K562 (cell line): ENCODE results near the gene DPEP2NB. TPM values are rescaled to one million over a fixed set of nuclear protein-coding genes. Genes with fewer than 3 reads are reported as not detected.

Experiments used
- COPS2 ChIP-seq: fragments of 450-650 bp; conservative IDR thresholded peaks from 2 replicates; pipeline ENCODE4 v1.6.1; 2016; ENCODE audit warnings: mild to moderate bottlenecking, moderate library complexity
- GTF2E2 ChIP-seq: fragments of 200-800 bp; sonication (Bioruptor generic); IDR thresholded peaks from 2 replicates; pipeline ENCODE4 v1.6.1; 2016; ENCODE audit warnings: missing genetic modification characterization, missing compliant biosample characterization
- PRDM10 ChIP-seq: fragments of 450-650 bp; IDR thresholded peaks from 2 replicates; pipeline ENCODE4 v1.6.1; 2018; ENCODE audit not compliant: partially characterized antibody
- PRPF4 ChIP-seq: fragments of 200-400 bp; formaldehyde crosslinking; IDR thresholded peaks from one replicate; pipeline ENCODE4 v1.6.1; 2017; ENCODE audit warnings: low read length, low read depth, mild to moderate bottlenecking; ENCODE audit not compliant: insufficient read depth, poor library complexity, severe bottlenecking
- RCOR1 ChIP-seq, 2 experiments: IDR thresholded peaks; 2 replicates each; pipeline ENCODE4 v1.6.1; 2012; ENCODE audit warnings: low read depth in 2 of 2, low read length in 2 of 2, borderline replicate concordance in 1 of 2, improper control_type of control experiment in 1 of 2
- SIN3B ChIP-seq: fragments of 450-650 bp; IDR thresholded peaks from 2 replicates; pipeline ENCODE4 v1.6.1; 2017; ENCODE audit warnings: low read depth, mild to moderate bottlenecking, moderate library complexity
- SOX6 ChIP-seq: fragments of 450-650 bp; IDR thresholded peaks from 2 replicates; pipeline ENCODE4 v1.6.1; 2014; ENCODE audit warnings: mild to moderate bottlenecking
- XRCC5 ChIP-seq: fragments of 200-400 bp; formaldehyde crosslinking; IDR thresholded peaks from 2 replicates; pipeline ENCODE4 v1.6.1; 2017; ENCODE audit warnings: low read depth, mild to moderate bottlenecking, low read length
- ZFX ChIP-seq: sonication (generic); formaldehyde crosslinking; IDR thresholded peaks from 2 replicates; pipeline ENCODE4 v1.8.0; 2022; ENCODE audit warnings: mild to moderate bottlenecking, missing genetic modification reagents, moderate library complexity
- ZNF407 ChIP-seq: fragments of 450-650 bp; IDR thresholded peaks from 2 replicates; pipeline ENCODE4 v1.6.1; 2016; ENCODE audit warnings: low read depth
- ZNF561 ChIP-seq: fragments of 450-650 bp; formaldehyde crosslinking; conservative IDR thresholded peaks from 2 replicates; pipeline ENCODE4 v1.4.0; 2020; ENCODE audit warnings: mild to moderate bottlenecking, moderate library complexity
- polyA plus RNA-seq, 8 experiments: library from polyadenylated mRNA; depleted of rRNA in 4 of 8; stranded (reverse) in 5 of 8; unstranded in 3 of 8; fragments of >200 nt; fragmentation: Nextera tagmentation in 2 of 8; fragmentation: Illumina TruSeq in 1 of 8; extraction: Ambion mirVana in 2 of 8; extraction: Trizol in 1 of 8; gene quantifications; 2 replicates each; pipeline versions ENCODE4 v1.2.1 to v1.2.3, GENCODE V29; 2011 to 2014; ENCODE audit warnings: inconsistent platforms in 1 of 8, missing spikeins in 1 of 8
- total RNA-seq, 7 experiments: library from RNA; depleted of rRNA in 6 of 7; stranded (reverse); fragments of >200 nt in 6 of 7; fragmentation: Illumina TruSeq in 2 of 7; extraction: Trizol in 2 of 7; gene quantifications; 2 replicates each; pipeline versions ENCODE4 v1.2.1 to v1.2.3, GENCODE V29; 2011 to 2021; ENCODE audit warnings: low replicate concordance in 1 of 7

The DPEP2NB gene
- total and polyA plus RNA-seq, 9 of the 15 experiments (the other 6 are each of a cell fraction or from before 2014, with no cell fraction given) = not detected

- peak; percentile 45 for TF ChIP-seq PRDM10
- peak in 1 of 2 experiments; percentile 63; a peak in 1 of 4 replicates for TF ChIP-seq RCOR1 (IDR thresholded peaks at IDR 0.05; ENCODE audit: borderline replicate concordance in 1 of 2, low read depth in 2 of 2, low read length in 2 of 2)
- peak; percentile 39; the same call in 1 of the 2 replicates for TF ChIP-seq ZNF407
- TF ChIP-seq XRCC5 = peak; percentile 95
- TF ChIP-seq GTF2E2 (tag) = no peak
- no peak for TF ChIP-seq PRPF4
- TF ChIP-seq ZNF561 (CRISPR knock-in tag) = no peak
- TF ChIP-seq SIN3B = 0 out of 2 replicates have a peak, but pooled peaks have one; percentile 48
- peak; percentile 69 for TF ChIP-seq SOX6
- TF ChIP-seq COPS2 = no peak
- TF ChIP-seq ZFX = peak; percentile 93
These were observed 22.3 kb downstream of the DPEP2NB start (continued) for GRCh38 chr16:67993207-67994039.
